ENCODE data around the gene CDC42BPG.

CDC42BPG gene

DNA sequence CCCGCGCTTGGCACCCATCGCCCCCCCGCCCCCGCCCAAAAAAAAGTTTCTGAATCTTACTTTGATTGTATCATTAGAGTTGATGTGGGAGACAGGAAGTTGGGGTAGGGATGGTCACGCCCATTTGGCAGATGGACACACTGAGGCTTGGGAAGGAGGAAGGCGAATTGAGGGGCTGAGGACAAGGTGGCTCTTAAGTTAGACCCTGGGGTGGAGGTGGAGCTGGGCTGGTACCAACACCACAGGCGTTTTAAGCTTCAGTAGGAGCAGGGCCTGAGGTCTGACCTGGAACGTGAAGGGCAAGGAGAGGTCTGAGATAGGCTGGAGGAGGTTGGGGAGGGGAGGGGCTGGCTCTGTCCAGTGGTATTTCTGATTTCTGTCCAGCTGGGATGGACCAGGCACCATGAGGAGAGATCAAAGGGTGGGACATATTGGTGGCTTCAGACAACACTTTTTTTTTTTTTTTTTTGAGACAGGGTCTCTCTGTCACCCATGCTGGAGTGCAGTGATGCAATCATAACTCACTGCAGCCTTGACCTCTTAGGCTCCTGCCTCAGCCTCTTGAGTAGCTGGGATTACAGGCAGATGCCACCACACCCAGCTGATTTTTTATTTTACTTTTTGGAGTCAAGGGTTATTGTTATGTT lies 799 bp upstream of the CDC42BPG start:
- Histone ChIP-seq H3K27ac (ENCODE audit: low read depth, low read length) (no peak overlapping the region), H3K4me2 (ENCODE audit: low read length) (peak overlapping the region; percentile 18), H3K9ac (ENCODE audit: low read length) (peak overlapping the region; percentile 80), H3K23ac (ENCODE audit: low read length) (no peak overlapping the region), H2BK15ac (replicated peaks; ENCODE audit: low read depth) (no peak overlapping the region), H2BK5ac (ENCODE audit: low read length) (no peak overlapping the region), H2BK120ac (ENCODE audit: low read depth, low read length) (no peak overlapping the region), H3K4me1 (ENCODE audit: control insufficient read depth, low read depth, low read length) (peaks cover 11% of the 10 kb centered on the region), H4K5ac (ENCODE audit: low read length) (no peak overlapping the region), H3K4me3 (ENCODE audit: low read length) (no peak overlapping the region), H3K18ac (ENCODE audit: low read length) (no peak overlapping the region), H4K8ac (ENCODE audit: low read depth, low read length) (no peak overlapping the region), H3K27me3 (ENCODE audit: insufficient read depth, low read length, poor library complexity) (no peaks in the 10 kb centered on the region), H3K56ac (ENCODE audit: low read length) (peak overlapping the region; percentile 92), H3K36me3 (ENCODE audit: control insufficient read depth, insufficient read depth, low read length) (no peaks in the 10 kb centered on the region), H3K4ac (ENCODE audit: low read depth, low read length) (no peak overlapping the region), H2AK5ac (ENCODE audit: low read length) (peak overlapping the region; percentile 86), H3K79me1 (ENCODE audit: low read length) (peaks cover 4% of the 10 kb centered on the region), H3K79me2 (ENCODE audit: control insufficient read depth, insufficient read depth, low read length) (no peaks in the 10 kb centered on the region)
- WGBS (ENCODE audit: extremely low coverage, insufficient coverage, low lambda C conversion rate), result no CpG with 5 or more reads among the region's 9 CpGs
- no peak for DNase-seq

GRCh38 chr11:64843686-64844329 lies 645 bp downstream of the CDC42BPG start:
- Histone ChIP-seq H3K56ac (ENCODE audit: low read length) (peak overlapping the region; percentile 86), H3K27ac (ENCODE audit: low read depth, low read length) (no peak overlapping the region), H3K27me3 (ENCODE audit: insufficient read depth, low read length, poor library complexity) (no peaks in the 10 kb centered on the region), H3K23ac (ENCODE audit: low read length) (peak overlapping the region; percentile 66), H3K4me3 (ENCODE audit: low read length) (peak overlapping the region; percentile 58), H2BK120ac (ENCODE audit: low read depth, low read length) (no peak overlapping the region), H4K5ac (ENCODE audit: low read length) (no peak overlapping the region), H2AK5ac (ENCODE audit: low read length) (peak overlapping the region; percentile 45), H2BK5ac (ENCODE audit: low read length) (no peak overlapping the region), H3K79me1 (ENCODE audit: low read length) (peaks cover 4% of the 10 kb centered on the region), H2BK15ac (replicated peaks; ENCODE audit: low read depth) (no peak overlapping the region), H3K4me2 (ENCODE audit: low read length) (peak overlapping the region; percentile 94), H3K18ac (ENCODE audit: low read length) (no peak overlapping the region), H3K4ac (ENCODE audit: low read depth, low read length) (no peak overlapping the region), H4K8ac (ENCODE audit: low read depth, low read length) (no peak overlapping the region), H3K79me2 (ENCODE audit: control insufficient read depth, insufficient read depth, low read length) (no peaks in the 10 kb centered on the region), H3K4me1 (ENCODE audit: control insufficient read depth, low read depth, low read length) (peaks cover 11% of the 10 kb centered on the region), H3K36me3 (ENCODE audit: control insufficient read depth, insufficient read depth, low read length) (no peaks in the 10 kb centered on the region), H3K9ac (ENCODE audit: low read length) (peak overlapping the region; percentile 77)
- WGBS (ENCODE audit: extremely low coverage, insufficient coverage, low lambda C conversion rate), result no CpG with 5 or more reads among the region's 27 CpGs
- no peak for DNase-seq

GRCh38 chr11:64842851-64843685 lies 1.4 kb downstream of the CDC42BPG start:
- DNase-seq, result peak; percentile 84

DNA sequence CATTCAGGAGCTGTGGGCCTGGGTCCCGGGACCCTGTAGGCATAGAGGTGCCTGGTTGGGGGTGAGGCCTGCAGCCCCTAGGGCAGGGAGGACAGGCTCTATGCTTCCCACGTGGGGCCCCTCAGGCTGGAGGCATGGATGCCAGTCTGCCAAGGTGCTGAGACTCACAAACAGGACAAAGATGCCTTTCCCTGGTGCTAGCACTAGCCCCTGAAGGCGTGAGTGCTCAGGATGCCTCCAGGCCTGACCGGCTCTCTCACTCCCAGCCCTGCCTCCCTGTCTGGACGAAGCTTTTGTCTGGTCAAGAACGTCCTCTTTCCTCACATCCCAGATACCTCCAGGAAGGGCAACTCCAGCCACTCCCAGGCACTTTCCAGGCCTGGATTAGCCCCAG lies 2.1 kb downstream of the CDC42BPG start:
- Histone ChIP-seq H2BK120ac (ENCODE audit: low read depth, low read length) (no peak overlapping the region), H3K79me2 (ENCODE audit: control insufficient read depth, insufficient read depth, low read length) (no peaks in the 10 kb centered on the region), H3K27ac (ENCODE audit: low read depth, low read length) (peak overlapping the region; percentile 65), H4K5ac (ENCODE audit: low read length) (no peak overlapping the region), H3K4ac (ENCODE audit: low read depth, low read length) (peak overlapping the region; percentile 60), H3K9ac (ENCODE audit: low read length) (peak overlapping the region; percentile 41), H3K23ac (ENCODE audit: low read length) (no peak overlapping the region), H3K4me2 (ENCODE audit: low read length) (no peak overlapping the region), H3K4me1 (ENCODE audit: control insufficient read depth, low read depth, low read length) (peaks cover 11% of the 10 kb centered on the region), H3K4me3 (ENCODE audit: low read length) (no peak overlapping the region), H3K27me3 (ENCODE audit: insufficient read depth, low read length, poor library complexity) (no peaks in the 10 kb centered on the region), H2BK15ac (replicated peaks; ENCODE audit: low read depth) (no peak overlapping the region), H3K56ac (ENCODE audit: low read length) (peak overlapping the region; percentile 72), H3K36me3 (ENCODE audit: control insufficient read depth, insufficient read depth, low read length) (no peaks in the 10 kb centered on the region), H2BK5ac (ENCODE audit: low read length) (no peak overlapping the region), H4K8ac (ENCODE audit: low read depth, low read length) (no peak overlapping the region), H3K18ac (ENCODE audit: low read length) (peak overlapping the region; percentile 0), H3K79me1 (ENCODE audit: low read length) (peaks cover 4% of the 10 kb centered on the region), H2AK5ac (ENCODE audit: low read length) (peak overlapping the region; percentile 39)
- peak; percentile 69 for DNase-seq
- WGBS (ENCODE audit: extremely low coverage, insufficient coverage, low lambda C conversion rate), result no CpG with 5 or more reads among the region's 6 CpGs

More at GRCh38 chr11:64842851-64843685, 1.4 kb downstream of the CDC42BPG start:
- Histone ChIP-seq H3K27ac (ENCODE audit: low read depth, low read length) (peak overlapping the region; percentile 65), H2AK5ac (ENCODE audit: low read length) (peak overlapping the region; percentile 38), H2BK120ac (ENCODE audit: low read depth, low read length) (no peak overlapping the region), H4K5ac (ENCODE audit: low read length) (no peak overlapping the region), H3K79me1 (ENCODE audit: low read length) (peaks cover 4% of the 10 kb centered on the region), H3K4me3 (ENCODE audit: low read length) (no peak overlapping the region), H3K4ac (ENCODE audit: low read depth, low read length) (peak overlapping the region; percentile 60), H3K9ac (ENCODE audit: low read length) (peak overlapping the region; percentile 66), H3K79me2 (ENCODE audit: control insufficient read depth, insufficient read depth, low read length) (no peaks in the 10 kb centered on the region), H3K36me3 (ENCODE audit: control insufficient read depth, insufficient read depth, low read length) (no peaks in the 10 kb centered on the region), H3K18ac (ENCODE audit: low read length) (peak overlapping the region; percentile 0), H3K56ac (ENCODE audit: low read length) (peak overlapping the region; percentile 86), H2BK5ac (ENCODE audit: low read length) (peak overlapping the region; percentile 76), H2BK15ac (replicated peaks; ENCODE audit: low read depth) (no peak overlapping the region), H3K4me2 (ENCODE audit: low read length) (peak overlapping the region; percentile 25), H4K8ac (ENCODE audit: low read depth, low read length) (no peak overlapping the region), H3K23ac (ENCODE audit: low read length) (no peak overlapping the region), H3K4me1 (ENCODE audit: control insufficient read depth, low read depth, low read length) (peaks cover 11% of the 10 kb centered on the region), H3K27me3 (ENCODE audit: insufficient read depth, low read length, poor library complexity) (no peaks in the 10 kb centered on the region)
- WGBS (ENCODE audit: extremely low coverage, insufficient coverage, low lambda C conversion rate), result no CpG with 5 or more reads among the region's 19 CpGs

GRCh38 chr11:64841592-64842365 lies 2.7 kb downstream of the CDC42BPG start:
- Histone ChIP-seq H3K18ac (ENCODE audit: low read length) (peak overlapping the region; percentile 0), H3K4me2 (ENCODE audit: low read length) (no peak overlapping the region), H3K27me3 (ENCODE audit: insufficient read depth, low read length, poor library complexity) (no peaks in the 10 kb centered on the region), H3K36me3 (ENCODE audit: control insufficient read depth, insufficient read depth, low read length) (no peaks in the 10 kb centered on the region), H4K5ac (ENCODE audit: low read length) (no peak overlapping the region), H3K79me2 (ENCODE audit: control insufficient read depth, insufficient read depth, low read length) (no peaks in the 10 kb centered on the region), H3K56ac (ENCODE audit: low read length) (peak overlapping the region; percentile 72), H3K4me1 (ENCODE audit: control insufficient read depth, low read depth, low read length) (peaks cover 11% of the 10 kb centered on the region), H2BK5ac (ENCODE audit: low read length) (no peak overlapping the region), H3K4ac (ENCODE audit: low read depth, low read length) (no peak overlapping the region), H3K27ac (ENCODE audit: low read depth, low read length) (peak overlapping the region; percentile 65), H3K23ac (ENCODE audit: low read length) (no peak overlapping the region), H2BK120ac (ENCODE audit: low read depth, low read length) (no peak overlapping the region), H2BK15ac (replicated peaks; ENCODE audit: low read depth) (no peak overlapping the region), H3K4me3 (ENCODE audit: low read length) (no peak overlapping the region), H3K79me1 (ENCODE audit: low read length) (peaks cover 4% of the 10 kb centered on the region), H3K9ac (ENCODE audit: low read length) (peak overlapping the region; percentile 41), H4K8ac (ENCODE audit: low read depth, low read length) (no peak overlapping the region), H2AK5ac (ENCODE audit: low read length) (no peak overlapping the region)
- peak; percentile 73 for DNase-seq
- no CpG with 5 or more reads among the region's 15 CpGs for WGBS (ENCODE audit: extremely low coverage, insufficient coverage, low lambda C conversion rate)
